T-cell (primary cell): Measurements from ENCODE around the gene NABP1. TPM values are rescaled to one million over a fixed set of nuclear protein-coding genes. Genes with fewer than 3 reads are reported as not detected.
A peak's percentile ranks its signal among the peaks of the same experiment; 100 is the strongest.

Experiments
- ATAC-seq, 4 experiments: fragments of 200-7000 bp in 3 of 4; fragments of 150-1000 bp in 1 of 4; cut with Tn5 transposase; replicated peaks in 1 of 4; 1 replicate in 3 of 4; 2 replicates in 1 of 4; pipeline ENCODE4 v1.10.0; 2021; ENCODE audit warnings: moderate library complexity in 3 of 4, mild to moderate bottlenecking in 2 of 4, moderate number of reproducible peaks in 1 of 4
- CTCF ChIA-PET, 2 donors: fragments of 300-600 bp; sonication (Branson Sonifier 250); formaldehyde crosslinking; loops; one replicate each; lab custom pipeline; 2022; ENCODE audit warnings: antibody characterized with exemption in 2 of 2; lab: Charles Lee
- POLR2A ChIA-PET, 2 donors: fragments of 300-600 bp; sonication (Branson Sonifier 250); formaldehyde crosslinking; loops; one replicate each; lab custom pipeline; 2022; ENCODE audit warnings: antibody characterized with exemption in 2 of 2; lab: Charles Lee
- DNase-seq, 35 experiments: peaks; one replicate each; pipeline versions ENCODE4 v3.0.0 to v3.0.0-alpha.2; 2013 to 2023
- H3K27ac ChIP-seq: one replicate; pipeline ENCODE4 v1.5.1; 2013; ENCODE audit warnings: low read length
- H3K27me3 ChIP-seq, 2 experiments: replicated peaks in 1 of 2; 1 replicate in 1 of 2; 2 replicates in 1 of 2; pipeline versions ENCODE4 v1.6.1 to v1.7.0; 2013; ENCODE audit warnings: low read length in 1 of 2, mixed read lengths in 1 of 2; ENCODE audit not compliant: control insufficient read depth in 2 of 2, insufficient read depth in 2 of 2; ENCODE audit errors: extremely low read depth in 1 of 2
- H3K36me3 ChIP-seq, 2 donors: 1 replicate in 1 of 2; 2 replicates in 1 of 2; pipeline versions ENCODE4 v1.6.1 to v1.7.0; 2013; ENCODE audit warnings: low read length in 1 of 2; ENCODE audit not compliant: control insufficient read depth in 2 of 2, insufficient read depth in 1 of 2; ENCODE audit errors: extremely low read depth in 1 of 2
- H3K4me1 ChIP-seq, 2 experiments: 1 replicate in 1 of 2; 2 replicates in 1 of 2; pipeline versions ENCODE4 v1.6.1 to v1.7.0; 2013; ENCODE audit warnings: low read length in 2 of 2, mixed read lengths in 1 of 2; ENCODE audit not compliant: insufficient read depth in 2 of 2, control insufficient read depth in 1 of 2; ENCODE audit errors: extremely low read depth in 1 of 2
- H3K4me3 ChIP-seq, 2 donors: 1 replicate in 1 of 2; 2 replicates in 1 of 2; pipeline versions ENCODE4 v1.5.1 to v1.7.0; 2013; ENCODE audit warnings: mild to moderate bottlenecking in 2 of 2, low read length in 1 of 2, moderate library complexity in 1 of 2; ENCODE audit not compliant: control insufficient read depth in 1 of 2; ENCODE audit errors: extremely low read depth in 1 of 2
- H3K9me3 ChIP-seq: 2 replicates; pipeline ENCODE4 v1.7.0; 2013
- H3K27ac Mint-ChIP-seq, 2 donors: one replicate each; pipeline ENCODE4 v1.8.0; 2020 to 2021; ENCODE audit warnings: mild to moderate bottlenecking in 2 of 2, mixed read lengths in 2 of 2
- H3K27me3 Mint-ChIP-seq, 2 donors: one replicate each; pipeline ENCODE4 v1.8.0; 2021 to 2022; ENCODE audit warnings: mixed read lengths in 2 of 2
- H3K36me3 Mint-ChIP-seq: one replicate; pipeline ENCODE4 v1.8.0; 2021; ENCODE audit warnings: mixed read lengths
- H3K4me1 Mint-ChIP-seq, 3 donors: one replicate each; pipeline ENCODE4 v1.8.0; 2020 to 2022; ENCODE audit warnings: mixed read lengths in 3 of 3, mild to moderate bottlenecking in 1 of 3
- H3K4me3 Mint-ChIP-seq, 3 donors: one replicate each; pipeline ENCODE4 v1.8.0; 2020 to 2022; ENCODE audit warnings: mild to moderate bottlenecking in 3 of 3, mixed read lengths in 3 of 3, moderate library complexity in 3 of 3
- H3K9me3 Mint-ChIP-seq, 3 donors: one replicate each; pipeline ENCODE4 v1.8.0; 2020 to 2022; ENCODE audit warnings: mixed read lengths in 3 of 3
- WGBS: methylation state at CpG from one replicate; pipeline ENCODE4 v1.1.5; 2013; ENCODE audit warnings: missing lambda C conversion rate; ENCODE audit not compliant: insufficient coverage; 5-methylcytosine and 5-hydroxymethylcytosine counted together
- total RNA-seq, 35 experiments: library from RNA in 6 of 35; stranded (reverse) in 6 of 35; fragments of 120-200 nt in 1 of 35; gene quantifications; one replicate each; pipeline versions ENCODE4 v1.2.1 to v1.2.4 and lab custom pipeline; 2013 to 2026

NABP1 gene
- total RNA-seq, 5 donors from 2014 or later (not counting 1 experiment from before 2014, with no cell fraction given), result 39.0 to 67.6 (median 51.3) TPM

DNA sequence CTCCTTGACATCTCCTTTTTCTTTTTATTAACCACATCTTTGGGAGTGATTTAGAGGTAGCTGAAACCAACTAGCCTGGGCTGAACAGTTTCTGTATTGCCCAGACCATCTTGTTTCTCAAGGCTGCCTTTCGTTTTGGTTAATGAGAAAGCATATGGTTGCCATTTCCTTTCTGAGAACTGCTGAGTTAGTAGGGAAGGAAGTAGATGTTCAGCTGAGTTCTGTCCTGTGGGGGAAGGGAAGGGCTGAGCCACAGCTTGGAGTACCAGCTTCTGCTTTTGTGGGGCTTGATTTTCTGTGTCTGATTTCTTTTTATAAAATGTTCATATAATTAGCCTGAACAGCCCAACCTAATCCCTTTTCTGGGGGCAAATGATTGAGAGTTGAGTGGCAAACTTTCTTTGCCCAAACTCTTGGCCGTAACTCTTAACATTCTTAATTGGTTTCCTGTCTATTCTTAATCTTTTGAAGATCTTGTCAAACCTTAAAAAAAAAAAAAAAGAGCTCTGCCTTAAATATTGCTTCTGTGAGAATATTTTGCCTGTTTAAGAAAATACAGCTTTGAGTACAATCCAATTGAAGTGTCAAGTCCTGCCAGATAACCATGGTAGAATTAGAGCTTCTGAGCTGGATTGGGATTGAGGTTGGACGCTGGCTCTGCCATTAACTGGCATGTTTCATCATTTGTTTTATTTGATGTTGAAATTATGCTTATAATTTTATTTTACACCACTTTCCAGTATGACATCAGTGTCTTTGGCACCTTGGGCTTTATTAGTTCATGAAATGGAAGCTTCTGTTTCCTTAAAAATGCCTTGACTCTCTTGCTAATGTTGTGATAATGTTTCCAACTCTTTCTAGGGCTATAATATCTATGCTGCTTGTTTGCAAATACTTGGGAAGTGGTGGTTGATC lies 1.9 kb upstream of the NABP1 start:
- H3K9me3 Mint-ChIP-seq, result no peaks in the 10 kb centered on the region
- H3K27ac ChIP-seq, result peak overlapping the region; percentile 96
- peak; percentile 21 to 39 (median 32) for ATAC-seq
- no peaks in the 10 kb centered on the region for H3K27me3 Mint-ChIP-seq
- POLR2A ChIA-PET, result interaction anchor here (0.5 to 3.3 kb wide), 32 partner anchors 9 to 571 kb away, joined by 3 to 48 read pairs (median 4); no protein-coding TSS in a partner anchor
- peak overlapping the region; percentile 1 to 27 for H3K4me3 ChIP-seq
- peaks cover 51 to 53% (median 52%) of the 10 kb centered on the region in 3 donors for H3K4me1 Mint-ChIP-seq
- H3K4me1 ChIP-seq, result peaks cover 32 to 36% of the 10 kb centered on the region in 2 experiments
- no peaks in the 10 kb centered on the region for H3K36me3 ChIP-seq
- H3K27ac Mint-ChIP-seq, result peak overlapping the region; percentile 100
- no peaks in the 10 kb centered on the region for H3K27me3 ChIP-seq
- H3K9me3 ChIP-seq, result no peaks in the 10 kb centered on the region
- H3K36me3 Mint-ChIP-seq, result peaks cover 4% of the 10 kb centered on the region
- peak; percentile 17 to 84 (median 64) for DNase-seq
- WGBS, result 0% methylated on average over 1 of the region's 3 CpGs
- peak overlapping the region; percentile 97 to 99 (median 98) for H3K4me3 Mint-ChIP-seq
- CTCF ChIA-PET, result interaction anchor here (0.6 to 2.8 kb wide), 22 partner anchors 10 to 154 kb away, joined by 3 to 18 read pairs (median 4); no protein-coding TSS in a partner anchor

DNA sequence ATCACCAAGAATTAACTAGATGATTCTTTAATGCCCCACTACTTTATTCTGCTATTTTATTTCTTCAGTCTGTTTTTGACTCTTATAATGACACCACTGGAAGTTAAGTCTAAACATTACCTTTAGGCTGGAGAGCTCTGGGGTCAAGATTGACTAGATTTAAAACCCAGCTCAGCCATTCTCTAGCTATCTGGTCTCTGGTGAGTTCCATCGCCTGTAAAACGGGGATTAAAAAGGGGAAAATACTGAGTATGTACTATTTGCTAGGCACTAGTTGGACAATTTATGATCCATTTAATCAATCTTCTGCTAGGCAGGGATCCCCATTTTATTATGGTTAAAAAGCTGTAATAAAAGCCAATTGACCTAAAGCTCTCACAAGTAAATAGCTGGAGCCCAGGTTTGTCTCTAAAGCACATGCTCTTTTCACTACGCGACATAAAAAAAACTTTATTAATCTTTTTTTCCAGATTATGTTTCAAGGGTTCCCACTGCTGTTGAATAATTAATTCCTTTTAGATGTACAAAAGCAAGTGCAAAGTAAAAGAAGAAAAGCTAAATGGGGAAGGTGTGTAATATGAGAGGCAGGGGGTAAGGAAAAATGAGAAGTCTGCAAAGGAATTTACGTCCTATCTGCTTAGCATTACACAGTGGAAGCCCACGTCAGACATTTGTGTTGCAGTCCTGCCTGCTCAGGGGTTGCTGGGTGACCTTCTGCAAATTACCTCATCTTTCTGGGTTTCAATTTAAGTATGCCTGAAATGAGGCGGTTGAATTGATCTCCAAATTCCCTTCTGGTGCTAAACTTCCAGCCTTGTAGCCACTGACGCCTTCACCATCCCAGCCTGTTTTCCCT lies 918 bp upstream of the NABP1 start:
- Mint-ChIP-seq H3K27me3 (no peaks in the 10 kb centered on the region), H3K36me3 (peaks cover 5% of the 10 kb centered on the region), H3K9me3 (no peaks in the 10 kb centered on the region), H3K27ac (peak overlapping the region; percentile 100), H3K4me1 (peaks cover 52 to 62% (median 58%) of the 10 kb centered on the region in 3 donors), H3K4me3 (peak overlapping the region; percentile 97 to 99 (median 98))
- H3K4me3 ChIP-seq, result peak overlapping the region; percentile 72 to 85
- no peaks in the 10 kb centered on the region for H3K9me3 ChIP-seq
- ChIA-PET CTCF (interaction anchor here (0.6 to 2.8 kb wide), 24 partner anchors 9 to 1244 kb away, joined by 3 to 18 read pairs (median 4); no protein-coding TSS in a partner anchor), POLR2A (interaction anchor here (0.5 to 3.3 kb wide), 57 partner anchors 9 to 1261 kb away, joined by 3 to 48 read pairs (median 4); partner anchors contain the start of gene STAT4 (in 1 of the 2))
- ATAC-seq (peak in 3 of 4 experiments; percentile 7 to 21 (median 17)), DNase-seq (peak in 24 of 35 experiments; percentile 11 to 67 (median 26))
- peak overlapping the region; percentile 96 for H3K27ac ChIP-seq
- peaks cover 32 to 36% of the 10 kb centered on the region in 2 experiments for H3K4me1 ChIP-seq
- WGBS, result 0% methylated on average over 2 of the region's 8 CpGs
- no peaks in the 10 kb centered on the region for H3K27me3 ChIP-seq
- peaks cover 0 to 5% of the 10 kb centered on the region in 2 donors for H3K36me3 ChIP-seq

DNA sequence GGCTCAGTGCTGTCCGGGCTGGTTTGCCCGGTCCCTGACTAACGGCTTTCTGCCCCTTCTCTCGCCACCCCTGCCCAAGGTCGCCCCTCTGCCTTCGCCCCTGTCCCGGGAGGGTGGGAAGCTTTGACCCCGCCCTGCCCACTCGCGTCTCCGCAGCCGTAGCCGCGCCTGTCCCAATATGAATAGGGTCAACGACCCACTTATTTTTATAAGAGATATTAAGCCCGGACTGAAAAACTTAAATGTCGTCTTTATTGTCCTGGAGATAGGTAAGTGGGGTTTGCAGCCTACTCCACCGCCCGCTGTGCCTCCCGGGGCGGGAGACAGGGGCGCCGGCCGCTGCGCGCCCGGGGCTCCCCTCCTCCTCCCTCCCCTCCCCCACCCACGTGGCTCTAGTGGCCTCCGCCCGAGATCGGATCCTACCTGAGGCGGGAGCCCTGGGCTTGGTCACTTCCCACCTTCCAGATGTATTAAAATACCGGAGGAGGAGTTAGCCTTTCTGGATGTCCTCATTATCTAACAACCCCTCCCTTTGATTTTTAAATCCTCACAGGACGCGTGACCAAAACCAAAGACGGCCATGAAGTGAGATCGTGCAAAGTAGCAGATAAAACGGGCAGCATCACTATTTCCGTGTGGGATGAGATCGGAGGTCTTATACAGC lies 633 bp downstream of the NABP1 start:
- Mint-ChIP-seq H3K4me3 (peak overlapping the region; percentile 97 to 99 (median 98)), H3K27ac (peak overlapping the region; percentile 92 to 100), H3K27me3 (no peaks in the 10 kb centered on the region), H3K4me1 (peaks cover 65 to 76% (median 72%) of the 10 kb centered on the region in 3 donors), H3K36me3 (peaks cover 19% of the 10 kb centered on the region), H3K9me3 (no peaks in the 10 kb centered on the region)
- no peaks in the 10 kb centered on the region for H3K27me3 ChIP-seq
- 0% methylated on average over 23 of the region's 40 CpGs for WGBS
- ChIA-PET POLR2A (interaction anchor here (0.6 to 3.3 kb wide), 22 partner anchors 7 to 779 kb away, joined by 3 to 48 read pairs (median 7); partner anchors contain the start of gene STAT4 (in 1 of the 2)), CTCF (interaction anchor here (0.6 to 1.6 kb wide), 3 partner anchors 13 to 639 kb away, joined by 4 to 9 read pairs (median 6); no protein-coding TSS in a partner anchor)
- ATAC-seq (peak in 2 of 4 experiments; percentile 0 to 5), DNase-seq (peak in 30 of 35 experiments; percentile 10 to 61 (median 32))
- H3K4me3 ChIP-seq, result peak overlapping the region; percentile 78 to 93
- peak overlapping the region; percentile 78 for H3K27ac ChIP-seq
- H3K4me1 ChIP-seq, result peaks cover 36 to 37% of the 10 kb centered on the region in 2 experiments
- H3K36me3 ChIP-seq, result peaks cover 0 to 18% of the 10 kb centered on the region in 2 donors
- H3K9me3 ChIP-seq, result no peaks in the 10 kb centered on the region

DNA sequence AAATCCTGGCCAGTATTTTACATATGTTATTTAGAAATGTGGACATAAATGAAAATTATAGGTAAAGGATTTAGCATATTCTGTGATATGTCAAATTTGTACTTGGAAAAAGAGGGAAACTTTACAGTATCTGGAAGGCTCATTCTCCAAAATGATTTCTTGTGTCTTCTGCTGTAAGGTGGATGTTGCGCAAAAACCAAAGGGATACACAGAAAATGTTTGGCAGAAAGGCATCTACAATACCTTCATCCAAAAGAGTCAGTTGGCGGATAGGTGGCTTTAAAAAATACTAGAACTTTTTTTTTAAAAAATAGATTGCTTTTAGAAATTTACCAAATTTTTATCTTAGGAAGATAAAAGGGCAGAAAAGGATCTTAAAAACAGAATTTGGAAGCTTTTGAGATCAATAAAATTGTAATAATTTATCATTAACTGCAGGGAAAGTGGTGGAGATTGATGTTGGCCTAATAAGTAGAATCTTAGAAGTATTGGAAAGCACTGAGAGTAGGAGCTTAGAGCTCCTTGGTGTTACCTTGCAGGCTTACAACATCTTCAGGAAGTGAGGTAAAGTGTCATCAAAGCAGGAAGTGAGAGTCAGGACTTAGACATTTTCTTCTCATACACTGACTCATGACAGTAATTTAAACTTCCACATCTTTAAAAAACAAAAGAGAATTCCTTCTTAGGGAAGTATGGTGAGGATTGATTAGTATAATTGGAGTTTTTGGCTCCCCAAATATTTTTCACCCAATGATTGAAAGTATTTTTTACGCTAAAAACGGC lies 2.1 kb downstream of the NABP1 start:
- POLR2A ChIA-PET, result interaction anchor here in 1 of 2 donors (0.6 to 2.3 kb wide), 6 partner anchors 42 to 1479 kb away, joined by 3 to 9 read pairs (median 4); no protein-coding TSS in a partner anchor
- no peaks in the 10 kb centered on the region for H3K9me3 Mint-ChIP-seq

DNA sequence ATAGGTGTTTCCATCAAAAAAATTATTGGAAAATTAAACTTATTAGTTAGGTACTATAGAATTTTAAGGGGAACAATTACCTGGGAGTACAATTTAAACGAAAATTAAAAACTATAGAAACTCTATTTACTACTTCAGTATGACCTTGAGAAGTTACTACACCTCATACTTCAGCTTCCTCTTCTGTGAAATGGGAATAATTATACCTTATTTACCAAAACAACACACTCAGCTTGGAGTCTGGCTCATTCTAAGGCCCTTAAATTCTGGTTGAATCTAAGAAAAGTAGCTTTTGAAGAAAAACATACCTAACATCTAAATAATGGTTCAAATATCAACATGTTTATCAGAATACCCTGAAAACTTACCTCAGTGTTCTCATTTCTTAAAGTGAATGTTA lies 2.7 kb downstream of the NABP1 start:
- DNase-seq (no peak), ATAC-seq (no peak)
- H3K27ac Mint-ChIP-seq, result peak overlapping the region; percentile 92 to 100
- no peaks in the 10 kb centered on the region for H3K9me3 Mint-ChIP-seq
- ChIA-PET CTCF (interaction anchor here (0.5 to 2.3 kb wide), 12 partner anchors 9 to 1917 kb away, joined by 3 to 14 read pairs (median 4); no protein-coding TSS in a partner anchor), POLR2A (interaction anchor here in 1 of 2 donors (0.7 to 2.3 kb wide), 7 partner anchors 42 to 126 kb away, joined by 3 to 9 read pairs (median 3); no protein-coding TSS in a partner anchor)
- no peaks in the 10 kb centered on the region for H3K9me3 ChIP-seq
- H3K27me3 ChIP-seq, result no peaks in the 10 kb centered on the region
- H3K36me3 ChIP-seq, result peaks cover 3 to 36% of the 10 kb centered on the region in 2 donors
- peaks cover 31% of the 10 kb centered on the region for H3K36me3 Mint-ChIP-seq
- H3K4me1 ChIP-seq, result peaks cover 27 to 30% of the 10 kb centered on the region in 2 experiments
- peak overlapping the region; percentile 78 for H3K27ac ChIP-seq
- H3K27me3 Mint-ChIP-seq, result no peaks in the 10 kb centered on the region
- peaks cover 53 to 73% (median 64%) of the 10 kb centered on the region in 3 donors for H3K4me1 Mint-ChIP-seq
- WGBS, result no CpG with 5 or more reads among the region's 1 CpG
- H3K4me3 Mint-ChIP-seq, result peak overlapping the region; percentile 97 to 99 (median 98)
- H3K4me3 ChIP-seq, result peak overlapping the region in 1 of 2 donors; percentile 78

More for the DNA sequence above, 2.1 kb downstream of the NABP1 start:
- WGBS, result no CpG with 5 or more reads among the region's 4 CpGs
- H3K9me3 ChIP-seq, result no peaks in the 10 kb centered on the region
- peak in 4 of 35 experiments; percentile 1 to 77 (median 10) for DNase-seq
- H3K27me3 ChIP-seq, result no peaks in the 10 kb centered on the region
- no peak for ATAC-seq
- CTCF ChIA-PET, result interaction anchor here (0.6 to 2.3 kb wide), 10 partner anchors 10 to 463 kb away, joined by 3 to 14 read pairs (median 4); no protein-coding TSS in a partner anchor
- Mint-ChIP-seq H3K27me3 (no peaks in the 10 kb centered on the region), H3K4me3 (peak overlapping the region; percentile 97 to 99 (median 98)), H3K27ac (peak overlapping the region; percentile 92 to 100), H3K4me1 (peaks cover 59 to 76% (median 68%) of the 10 kb centered on the region in 3 donors), H3K36me3 (peaks cover 27% of the 10 kb centered on the region)
- peaks cover 3 to 30% of the 10 kb centered on the region in 2 donors for H3K36me3 ChIP-seq
- peak overlapping the region in 1 of 2 donors; percentile 78 for H3K4me3 ChIP-seq
- H3K27ac ChIP-seq, result peak overlapping the region; percentile 78
- H3K4me1 ChIP-seq, result peaks cover 31 to 36% of the 10 kb centered on the region in 2 experiments
